ENCODE results near the gene IGSF23. TPM values are rescaled to one million over a fixed set of nuclear protein-coding genes. Genes with fewer than 3 reads are reported as not detected.
A peak's percentile ranks its signal among the peaks of the same experiment; 100 is the strongest.

The IGSF23 gene
- total and polyA plus RNA-seq, 2 of the 4 experiments (the other 2 are of a cell fraction): 0.27 TPM; not detected in 1

- ChIA-PET POLR2A (ENCODE audit: unreplicated experiment) (no interaction called here), CTCF (no interaction called here)
- Histone ChIP-seq H2AK9ac (replicated peaks; ENCODE audit: low read depth, low read length, poor library complexity) (no peak overlapping the region), H3K4me1 (ENCODE audit: control insufficient read depth, insufficient read depth, low read length) (peaks cover 10% of the 10 kb centered on the region), H3K9me1 (ENCODE audit: insufficient read depth, low read length) (peaks cover 14% of the 10 kb centered on the region), H2BK15ac (ENCODE audit: low read depth, low read length) (no peak overlapping the region), H3K9ac (ENCODE audit: low read depth, low read length) (no peak overlapping the region), H2AK5ac (ENCODE audit: low read depth, low read length) (peak overlapping the region; percentile 8; the same call in 1 of the 2 replicates), H3K18ac (ENCODE audit: low read depth, low read length) (no peak overlapping the region), H4K20me1 (ENCODE audit: insufficient read depth, low read length) (peaks cover 8% of the 10 kb centered on the region), H3K27me3 (ENCODE audit: control insufficient read depth, insufficient read depth, low read length) (no peaks in the 10 kb centered on the region), H3K4me2 (ENCODE audit: low read depth, low read length) (no peak overlapping the region), H4K5ac (ENCODE audit: low read depth, low read length) (no peak overlapping the region), H3K4me3 (ENCODE audit: insufficient read depth, low read depth, low read length) (no peak overlapping the region), H2BK5ac (ENCODE audit: low read depth, low read length, poor library complexity, severe bottlenecking) (no peak overlapping the region), H3K36me3 (ENCODE audit: control insufficient read depth, insufficient read depth, low read length) (0 out of 2 replicates have a peak, but pooled peaks cover under 1% of the 10 kb centered on the region), H3K23ac (ENCODE audit: low read depth, low read length) (0 out of 2 replicates have a peak overlapping the region, but pooled peaks have one; percentile 16), H3K27ac (ENCODE audit: insufficient read depth, low read length) (no peak overlapping the region), H2BK120ac (ENCODE audit: low read depth, low read length) (no peak overlapping the region), H4K91ac (ENCODE audit: insufficient read depth, low read depth, low read length) (no peak overlapping the region), H3K79me1 (ENCODE audit: low read depth in 1 of 2, low read length in 2 of 2) (peaks cover 6 to 27% of the 10 kb centered on the region in 2 experiments; a peak in 3 of 4 replicates), H2BK20ac (ENCODE audit: low read depth, low read length) (no peak overlapping the region), H2AFZ (replicated peaks; ENCODE audit: low read length, poor library complexity) (no peak overlapping the region), H3K56ac (ENCODE audit: extremely low read depth, insufficient read depth, low read length) (no peak overlapping the region), H3K4ac (ENCODE audit: low read depth, low read length) (no peak overlapping the region), H3K14ac (replicated peaks; ENCODE audit: low read depth, low read length) (no peak overlapping the region), H3K9me3 (ENCODE audit: control insufficient read depth, insufficient read depth, low read length) (no peaks in the 10 kb centered on the region), H4K8ac (ENCODE audit: low read depth in 2 of 2, low read length in 2 of 2) (no peak overlapping the region)
- BruUV-seq (replicated peaks): no TSS peak
- DNase-seq: peak; percentile 58
- ATAC-seq (ENCODE audit: low read depth): no peak
- in situ Hi-C loops (cut with MboI; ENCODE audit: low sequenced_read_pairs): no loop called here
- no peak for TF ChIP-seq MXI1 (IDR thresholded peaks at IDR 0.05; ENCODE audit: borderline replicate concordance, low read depth, low read length)
- TF ChIP-seq SMC3 (IDR thresholded peaks at IDR 0.05; ENCODE audit: low read depth, low read length): no peak
- TF ChIP-seq CHD1 (IDR thresholded peaks at IDR 0.05; ENCODE audit: low read depth, low read length): no peak
- TF ChIP-seq, protein P1, sequence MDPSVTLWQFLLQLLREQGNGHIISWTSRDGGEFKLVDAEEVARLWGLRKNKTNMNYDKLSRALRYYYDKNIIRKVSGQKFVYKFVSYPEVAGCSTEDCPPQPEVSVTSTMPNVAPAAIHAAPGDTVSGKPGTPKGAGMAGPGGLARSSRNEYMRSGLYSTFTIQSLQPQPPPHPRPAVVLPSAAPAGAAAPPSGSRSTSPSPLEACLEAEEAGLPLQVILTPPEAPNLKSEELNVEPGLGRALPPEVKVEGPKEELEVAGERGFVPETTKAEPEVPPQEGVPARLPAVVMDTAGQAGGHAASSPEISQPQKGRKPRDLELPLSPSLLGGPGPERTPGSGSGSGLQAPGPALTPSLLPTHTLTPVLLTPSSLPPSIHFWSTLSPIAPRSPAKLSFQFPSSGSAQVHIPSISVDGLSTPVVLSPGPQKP (IDR thresholded peaks at IDR 0.05; ENCODE audit: borderline replicate concordance, low read depth, low read length): no peak
- no peak for TF ChIP-seq CEBPB (IDR thresholded peaks at IDR 0.05; ENCODE audit: low read depth, low read length)
- TF ChIP-seq RFX5 (IDR thresholded peaks at IDR 0.05; ENCODE audit: low read depth, low read length): no peak
- TF ChIP-seq MAZ (IDR thresholded peaks at IDR 0.05; ENCODE audit: borderline replicate concordance, low read depth, low read length): no peak
- no peak for TF ChIP-seq POLR2A (IDR thresholded peaks at IDR 0.05; ENCODE audit: low read depth, low read length)
- no peak for TF ChIP-seq MAFK (IDR thresholded peaks at IDR 0.05; ENCODE audit: low read depth, low read length)
- TF ChIP-seq, protein P2, sequence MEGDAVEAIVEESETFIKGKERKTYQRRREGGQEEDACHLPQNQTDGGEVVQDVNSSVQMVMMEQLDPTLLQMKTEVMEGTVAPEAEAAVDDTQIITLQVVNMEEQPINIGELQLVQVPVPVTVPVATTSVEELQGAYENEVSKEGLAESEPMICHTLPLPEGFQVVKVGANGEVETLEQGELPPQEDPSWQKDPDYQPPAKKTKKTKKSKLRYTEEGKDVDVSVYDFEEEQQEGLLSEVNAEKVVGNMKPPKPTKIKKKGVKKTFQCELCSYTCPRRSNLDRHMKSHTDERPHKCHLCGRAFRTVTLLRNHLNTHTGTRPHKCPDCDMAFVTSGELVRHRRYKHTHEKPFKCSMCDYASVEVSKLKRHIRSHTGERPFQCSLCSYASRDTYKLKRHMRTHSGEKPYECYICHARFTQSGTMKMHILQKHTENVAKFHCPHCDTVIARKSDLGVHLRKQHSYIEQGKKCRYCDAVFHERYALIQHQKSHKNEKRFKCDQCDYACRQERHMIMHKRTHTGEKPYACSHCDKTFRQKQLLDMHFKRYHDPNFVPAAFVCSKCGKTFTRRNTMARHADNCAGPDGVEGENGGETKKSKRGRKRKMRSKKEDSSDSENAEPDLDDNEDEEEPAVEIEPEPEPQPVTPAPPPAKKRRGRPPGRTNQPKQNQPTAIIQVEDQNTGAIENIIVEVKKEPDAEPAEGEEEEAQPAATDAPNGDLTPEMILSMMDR (conservative IDR thresholded peaks at IDR 0.05; ENCODE audit: low read depth, low read length): no peak
- TF ChIP-seq RCOR1 (IDR thresholded peaks at IDR 0.05; ENCODE audit: insufficient replicate concordance, low read length): no peak
- no peak for TF ChIP-seq NFE2L2 (IDR thresholded peaks at IDR 0.05; ENCODE audit: low read depth, low read length)
- TF ChIP-seq BHLHE40 (IDR thresholded peaks at IDR 0.05; ENCODE audit: low read depth, low read length): no peak
- no peak for TF ChIP-seq FOS (IDR thresholded peaks at IDR 0.05; ENCODE audit: low read depth, low read length)
- no peak for TF ChIP-seq USF2 (IDR thresholded peaks at IDR 0.05; ENCODE audit: low read depth, low read length)
- no peak for TF ChIP-seq RAD21 (IDR thresholded peaks at IDR 0.05; ENCODE audit: low read length)
- dilution Hi-C loops (cut with HindIII; ENCODE audit: low sequenced_read_pairs, unreplicated experiment): no loop called here
- intact Hi-C loops (cut with micrococcal nuclease): loop anchor here (5.0 kb wide), 1 partner anchor 38 kb away; no protein-coding TSS in a partner anchor
- WGBS, 2 experiments (ENCODE audit: extremely low coverage in 2 of 2, insufficient read length in 1 of 2): no CpG with 5 or more reads among the region's 3 CpGs
Measured at GRCh38 chr19:44640518-44640917, 27.2 kb downstream of the IGSF23 start.

Data from IMR-90 (cell line).